Measurements from ENCODE around the gene NEDD4L. TPM values are rescaled to one million over a fixed set of nuclear protein-coding genes. Genes with fewer than 3 reads are reported as not detected.

NEDD4L gene
- total and polyA plus RNA-seq, 4 donors: 10.2 to 20.3 (median 13.2) TPM

DNA sequence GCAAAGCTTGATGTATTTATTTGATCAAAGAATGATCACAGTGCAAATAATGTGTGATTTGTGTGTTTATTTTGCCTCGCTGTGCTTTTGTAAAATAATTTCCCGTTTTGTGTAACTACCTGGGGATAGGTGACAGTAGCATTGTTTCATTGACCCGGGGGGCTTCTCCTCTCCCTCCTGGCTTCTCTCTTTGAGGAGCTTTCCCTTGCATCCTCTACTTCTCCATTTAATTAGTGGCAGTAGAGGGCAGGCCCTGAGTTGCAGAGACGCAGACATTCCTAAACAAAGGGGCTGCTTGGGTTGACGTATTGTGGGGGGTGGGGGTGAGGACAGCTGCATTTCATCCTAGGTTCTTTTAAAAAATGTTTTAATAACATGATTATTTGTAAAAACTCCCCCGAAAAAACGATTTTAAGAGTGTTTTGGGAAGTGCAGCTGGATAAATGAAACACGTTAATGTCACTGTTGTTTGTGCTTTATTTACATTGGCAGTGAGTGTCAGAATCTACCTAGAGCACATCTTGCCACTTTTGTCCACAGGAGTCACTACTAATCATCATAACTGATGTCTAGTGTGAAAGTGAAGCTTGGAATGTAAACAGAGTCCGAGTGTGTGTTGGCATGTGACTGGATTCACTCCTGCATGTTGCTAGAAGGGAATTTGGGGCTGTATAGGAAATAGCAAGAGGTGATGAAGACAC lies 2.2 kb downstream of the NEDD4L start:
- Histone ChIP-seq H3K9me3 (ENCODE audit: control insufficient read depth in 4 of 4, low read length in 3 of 4) (no peaks in the 10 kb centered on the region), H3K4me1 (ENCODE audit: control insufficient read depth in 4 of 4, insufficient read depth in 4 of 4, low read length in 3 of 4) (peaks cover 0 to 30% (median 24%) of the 10 kb centered on the region in 4 donors), H3K27me3 (ENCODE audit: control insufficient read depth in 4 of 4, insufficient read depth in 4 of 4, low read length in 3 of 4) (no peaks in the 10 kb centered on the region), H3K4me3 (ENCODE audit: low read depth in 1 of 3, low read length in 3 of 3) (peak overlapping the region; percentile 81 to 95 (median 93)), H3K27ac (ENCODE audit: low read depth in 1 of 2, low read length in 2 of 2) (peak overlapping the region; percentile 77 to 96), H3K9ac (ENCODE audit: low read depth in 1 of 2, low read length in 2 of 2) (peak overlapping the region; percentile 52 to 87), H3K36me3 (ENCODE audit: control insufficient read depth in 4 of 4, insufficient read depth in 3 of 4, low read depth in 1 of 4, low read length in 3 of 4) (no peaks in the 10 kb centered on the region)
- 16% methylated on average over 9 of the region's 9 CpGs for WGBS
- TF ChIP-seq FOXA1 (IDR thresholded peaks at IDR 0.05) (peak; percentile 70), NR2F2 (IDR thresholded peaks at IDR 0.05) (no peak), HNF4A (conservative IDR thresholded peaks at IDR 0.05) (peak in 1 of 2 donors; percentile 2), FOXA2 (IDR thresholded peaks at IDR 0.05) (peak; percentile 87), EGR1 (IDR thresholded peaks at IDR 0.05; ENCODE audit: low read depth in 2 of 2) (no peak)
- TF ChIP-seq, protein P1, sequence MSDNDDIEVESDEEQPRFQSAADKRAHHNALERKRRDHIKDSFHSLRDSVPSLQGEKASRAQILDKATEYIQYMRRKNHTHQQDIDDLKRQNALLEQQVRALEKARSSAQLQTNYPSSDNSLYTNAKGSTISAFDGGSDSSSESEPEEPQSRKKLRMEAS (IDR thresholded peaks at IDR 0.05): no peak
- TF ChIP-seq, protein P2, sequence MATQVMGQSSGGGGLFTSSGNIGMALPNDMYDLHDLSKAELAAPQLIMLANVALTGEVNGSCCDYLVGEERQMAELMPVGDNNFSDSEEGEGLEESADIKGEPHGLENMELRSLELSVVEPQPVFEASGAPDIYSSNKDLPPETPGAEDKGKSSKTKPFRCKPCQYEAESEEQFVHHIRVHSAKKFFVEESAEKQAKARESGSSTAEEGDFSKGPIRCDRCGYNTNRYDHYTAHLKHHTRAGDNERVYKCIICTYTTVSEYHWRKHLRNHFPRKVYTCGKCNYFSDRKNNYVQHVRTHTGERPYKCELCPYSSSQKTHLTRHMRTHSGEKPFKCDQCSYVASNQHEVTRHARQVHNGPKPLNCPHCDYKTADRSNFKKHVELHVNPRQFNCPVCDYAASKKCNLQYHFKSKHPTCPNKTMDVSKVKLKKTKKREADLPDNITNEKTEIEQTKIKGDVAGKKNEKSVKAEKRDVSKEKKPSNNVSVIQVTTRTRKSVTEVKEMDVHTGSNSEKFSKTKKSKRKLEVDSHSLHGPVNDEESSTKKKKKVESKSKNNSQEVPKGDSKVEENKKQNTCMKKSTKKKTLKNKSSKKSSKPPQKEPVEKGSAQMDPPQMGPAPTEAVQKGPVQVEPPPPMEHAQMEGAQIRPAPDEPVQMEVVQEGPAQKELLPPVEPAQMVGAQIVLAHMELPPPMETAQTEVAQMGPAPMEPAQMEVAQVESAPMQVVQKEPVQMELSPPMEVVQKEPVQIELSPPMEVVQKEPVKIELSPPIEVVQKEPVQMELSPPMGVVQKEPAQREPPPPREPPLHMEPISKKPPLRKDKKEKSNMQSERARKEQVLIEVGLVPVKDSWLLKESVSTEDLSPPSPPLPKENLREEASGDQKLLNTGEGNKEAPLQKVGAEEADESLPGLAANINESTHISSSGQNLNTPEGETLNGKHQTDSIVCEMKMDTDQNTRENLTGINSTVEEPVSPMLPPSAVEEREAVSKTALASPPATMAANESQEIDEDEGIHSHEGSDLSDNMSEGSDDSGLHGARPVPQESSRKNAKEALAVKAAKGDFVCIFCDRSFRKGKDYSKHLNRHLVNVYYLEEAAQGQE (IDR thresholded peaks at IDR 0.05): no peak
- no peak for DNase-seq (ENCODE audit: low spot score)

DNA sequence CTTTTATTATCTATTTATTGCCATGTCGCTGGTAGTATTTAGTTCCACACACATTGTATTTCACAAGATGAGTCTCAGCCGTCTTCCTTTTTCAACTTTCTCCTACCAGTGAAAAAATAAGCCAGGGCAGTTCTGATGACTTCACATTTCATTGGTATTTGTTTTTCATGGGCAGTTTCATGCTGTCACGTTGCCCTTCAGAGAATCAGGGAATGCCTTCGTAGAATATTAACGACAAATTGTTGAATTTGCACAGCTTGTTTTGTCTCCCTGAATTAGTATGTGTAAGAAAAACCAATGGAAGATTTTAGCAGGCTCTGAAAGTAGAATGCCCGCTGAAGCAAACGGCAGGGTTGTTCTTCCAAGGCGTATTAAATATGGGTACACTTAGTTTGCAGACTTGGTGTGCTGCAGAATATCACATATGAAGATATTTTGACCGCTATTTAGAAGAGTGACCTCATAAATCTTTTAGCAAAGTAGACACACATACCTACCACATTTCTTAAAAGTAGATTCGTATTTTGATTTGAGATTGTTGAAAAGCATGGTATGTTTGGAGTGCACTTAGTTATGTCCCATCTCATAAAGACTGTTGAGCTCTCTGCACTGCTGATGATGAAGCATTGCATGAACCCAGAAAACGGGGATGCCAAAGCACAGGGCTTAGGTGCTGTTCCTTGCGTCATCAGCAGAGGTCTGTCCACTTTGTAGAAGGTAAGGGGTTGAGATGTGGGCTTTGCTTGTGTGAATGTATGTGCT lies 2.9 kb downstream of the NEDD4L start:
- Histone ChIP-seq H3K27ac (ENCODE audit: low read depth in 1 of 2, low read length in 2 of 2) (peak overlapping the region; percentile 77 to 96), H3K4me3 (ENCODE audit: low read depth in 1 of 3, low read length in 3 of 3) (no peak overlapping the region), H3K4me1 (ENCODE audit: control insufficient read depth in 4 of 4, insufficient read depth in 4 of 4, low read length in 3 of 4) (peaks cover 0 to 32% (median 24%) of the 10 kb centered on the region in 4 donors), H3K9me3 (ENCODE audit: control insufficient read depth in 4 of 4, low read length in 3 of 4) (no peaks in the 10 kb centered on the region), H3K36me3 (ENCODE audit: control insufficient read depth in 4 of 4, insufficient read depth in 3 of 4, low read depth in 1 of 4, low read length in 3 of 4) (no peaks in the 10 kb centered on the region), H3K27me3 (ENCODE audit: control insufficient read depth in 4 of 4, insufficient read depth in 4 of 4, low read length in 3 of 4) (no peaks in the 10 kb centered on the region), H3K9ac (ENCODE audit: low read depth in 1 of 2, low read length in 2 of 2) (peak overlapping the region in 1 of 2 donors; percentile 37)
- WGBS: 53% methylated on average over 12 of the region's 12 CpGs
- no peak for DNase-seq (ENCODE audit: low spot score)
- no peak for TF ChIP-seq HNF4A (conservative IDR thresholded peaks at IDR 0.05)
- TF ChIP-seq HNF4G (IDR thresholded peaks at IDR 0.05): no peak
- peak; percentile 29 for TF ChIP-seq SP1 (IDR thresholded peaks at IDR 0.05)
- TF ChIP-seq, protein P3, sequence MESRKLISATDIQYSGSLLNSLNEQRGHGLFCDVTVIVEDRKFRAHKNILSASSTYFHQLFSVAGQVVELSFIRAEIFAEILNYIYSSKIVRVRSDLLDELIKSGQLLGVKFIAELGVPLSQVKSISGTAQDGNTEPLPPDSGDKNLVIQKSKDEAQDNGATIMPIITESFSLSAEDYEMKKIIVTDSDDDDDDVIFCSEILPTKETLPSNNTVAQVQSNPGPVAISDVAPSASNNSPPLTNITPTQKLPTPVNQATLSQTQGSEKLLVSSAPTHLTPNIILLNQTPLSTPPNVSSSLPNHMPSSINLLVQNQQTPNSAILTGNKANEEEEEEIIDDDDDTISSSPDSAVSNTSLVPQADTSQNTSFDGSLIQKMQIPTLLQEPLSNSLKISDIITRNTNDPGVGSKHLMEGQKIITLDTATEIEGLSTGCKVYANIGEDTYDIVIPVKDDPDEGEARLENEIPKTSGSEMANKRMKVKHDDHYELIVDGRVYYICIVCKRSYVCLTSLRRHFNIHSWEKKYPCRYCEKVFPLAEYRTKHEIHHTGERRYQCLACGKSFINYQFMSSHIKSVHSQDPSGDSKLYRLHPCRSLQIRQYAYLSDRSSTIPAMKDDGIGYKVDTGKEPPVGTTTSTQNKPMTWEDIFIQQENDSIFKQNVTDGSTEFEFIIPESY (IDR thresholded peaks at IDR 0.05): no peak
- no peak for TF ChIP-seq RXRA (IDR thresholded peaks at IDR 0.05)

Data from liver (tissue), 9 donors.